Measurements from ENCODE around the gene APEX2.

Gene APEX2

GRCh38 chrX:54995621-54996020 is 4.5 kb upstream of the APEX2 start:
- no peaks in the 10 kb centered on the region for H3F3A ChIP-seq (ENCODE audit: insufficient read depth, low read length)
- no peaks in the 10 kb centered on the region for H3K36me3 ChIP-seq (ENCODE audit: insufficient read depth, low read length)
- H2AFZ ChIP-seq (ENCODE audit: low read length), result no peak overlapping the region
- H3K79me2 ChIP-seq (ENCODE audit: insufficient read depth, low read length), result peaks cover 4% of the 10 kb centered on the region; the same call in 1 of the 2 replicates
- no peaks in the 10 kb centered on the region for H4K20me1 ChIP-seq (ENCODE audit: insufficient read depth, low read length)
- H3K9me3 ChIP-seq (ENCODE audit: low read length), result no peaks in the 10 kb centered on the region
- no peak overlapping the region for H3K27ac ChIP-seq (ENCODE audit: low read depth, low read length, poor library complexity, severe bottlenecking)
- no peak overlapping the region for H3K4me2 ChIP-seq (ENCODE audit: low read length)
- H3K9me2 ChIP-seq (ENCODE audit: low read depth, low read length), result no peaks in the 10 kb centered on the region
- peaks cover 6% of the 10 kb centered on the region for H3K4me1 ChIP-seq (ENCODE audit: insufficient read depth, low read length, severe bottlenecking)
- no peak for TF ChIP-seq CTCF (IDR thresholded peaks at IDR 0.05; ENCODE audit: low read length)
- TF ChIP-seq EZH2 (IDR thresholded peaks at IDR 0.05; ENCODE audit: borderline replicate concordance, low read length), result no peak
- no peak overlapping the region for H3K9ac ChIP-seq (ENCODE audit: low read length)
- no peaks in the 10 kb centered on the region for H3K27me3 ChIP-seq (ENCODE audit: insufficient read depth, low read length)
- H3K4me3 ChIP-seq (ENCODE audit: low read depth, low read length, poor library complexity, severe bottlenecking), result no peak overlapping the region

GRCh38 chrX:55004231-55004630 is 4.1 kb downstream of the APEX2 start:
- TF ChIP-seq EZH2 (IDR thresholded peaks at IDR 0.05; ENCODE audit: borderline replicate concordance, low read length) (no peak), CTCF (IDR thresholded peaks at IDR 0.05; ENCODE audit: low read length) (no peak)
- no peak overlapping the region for H3K9ac ChIP-seq (ENCODE audit: low read length)
- H2AFZ ChIP-seq (ENCODE audit: low read length), result no peak overlapping the region
- no peak overlapping the region for H3K4me2 ChIP-seq (ENCODE audit: low read length)
- no peaks in the 10 kb centered on the region for H3K27me3 ChIP-seq (ENCODE audit: insufficient read depth, low read length)
- no peaks in the 10 kb centered on the region for H3K9me3 ChIP-seq (ENCODE audit: low read length)
- H3K36me3 ChIP-seq (ENCODE audit: insufficient read depth, low read length), result peaks cover 52% of the 10 kb centered on the region
- H3K9me2 ChIP-seq (ENCODE audit: low read depth, low read length), result no peaks in the 10 kb centered on the region
- peaks cover 16% of the 10 kb centered on the region for H3K4me1 ChIP-seq (ENCODE audit: insufficient read depth, low read length, severe bottlenecking)
- H3K27ac ChIP-seq (ENCODE audit: low read depth, low read length, poor library complexity, severe bottlenecking), result no peak overlapping the region
- peaks cover 7% of the 10 kb centered on the region; the same call in 1 of the 2 replicates for H3K79me2 ChIP-seq (ENCODE audit: insufficient read depth, low read length)
- no peaks in the 10 kb centered on the region for H3F3A ChIP-seq (ENCODE audit: insufficient read depth, low read length)
- no peaks in the 10 kb centered on the region for H4K20me1 ChIP-seq (ENCODE audit: insufficient read depth, low read length)
- H3K4me3 ChIP-seq (ENCODE audit: low read depth, low read length, poor library complexity, severe bottlenecking), result no peak overlapping the region

GRCh38 chrX:55005256-55005655 is 5.1 kb downstream of the APEX2 start:
- no peaks in the 10 kb centered on the region for H3K27me3 ChIP-seq (ENCODE audit: insufficient read depth, low read length)
- TF ChIP-seq EZH2 (IDR thresholded peaks at IDR 0.05; ENCODE audit: borderline replicate concordance, low read length) (no peak), CTCF (IDR thresholded peaks at IDR 0.05; ENCODE audit: low read length) (no peak)
- no peaks in the 10 kb centered on the region for H3K9me2 ChIP-seq (ENCODE audit: low read depth, low read length)
- H3K4me1 ChIP-seq (ENCODE audit: insufficient read depth, low read length, severe bottlenecking), result peaks cover 13% of the 10 kb centered on the region
- no peaks in the 10 kb centered on the region for H3K9me3 ChIP-seq (ENCODE audit: low read length)
- H2AFZ ChIP-seq (ENCODE audit: low read length), result no peak overlapping the region
- H3K4me2 ChIP-seq (ENCODE audit: low read length), result no peak overlapping the region
- no peak overlapping the region for H3K9ac ChIP-seq (ENCODE audit: low read length)
- H4K20me1 ChIP-seq (ENCODE audit: insufficient read depth, low read length), result no peaks in the 10 kb centered on the region
- H3K36me3 ChIP-seq (ENCODE audit: insufficient read depth, low read length), result peaks cover 52% of the 10 kb centered on the region
- no peaks in the 10 kb centered on the region for H3F3A ChIP-seq (ENCODE audit: insufficient read depth, low read length)
- no peak overlapping the region for H3K4me3 ChIP-seq (ENCODE audit: low read depth, low read length, poor library complexity, severe bottlenecking)
- H3K79me2 ChIP-seq (ENCODE audit: insufficient read depth, low read length), result peaks cover 7% of the 10 kb centered on the region; the same call in 1 of the 2 replicates
- H3K27ac ChIP-seq (ENCODE audit: low read depth, low read length, poor library complexity, severe bottlenecking), result no peak overlapping the region

Measured in OCI-LY1 (cell line).